ENCODE results near the gene DEFB110.

DEFB110 gene

GRCh38 chr6:50021894-50022293 is at the start of gene DEFB110:
Gene DEFB110, minus strand, starts transcription at chr6:50021994. Its CDS starts 59 bp downstream, at chr6:50021935.
- DNase-seq: no peak

DNA sequence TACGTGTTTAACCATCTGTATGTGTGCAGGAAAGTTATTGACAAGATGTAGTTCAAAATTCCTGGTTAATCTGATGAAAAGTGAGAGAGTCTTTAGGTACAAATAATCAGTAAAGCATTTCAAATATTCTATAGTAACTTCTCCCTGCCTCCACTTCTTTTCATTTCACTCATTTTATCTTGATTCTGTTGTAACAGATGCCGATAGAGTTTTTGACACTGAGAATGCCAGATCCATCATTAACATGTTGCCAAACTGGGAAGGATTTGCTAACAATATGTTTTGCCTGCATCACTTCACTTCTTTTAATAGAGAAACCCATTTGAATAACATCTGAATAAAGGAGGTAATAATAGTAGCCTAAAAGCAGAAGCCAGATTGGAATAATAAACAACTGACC is 48.3 kb upstream of the DEFB110 start:
- DNase-seq: no peak

- DNase-seq: no peak
Observed at GRCh38 chr6:50062051-50062450, 40.3 kb upstream of the DEFB110 start.

DNA sequence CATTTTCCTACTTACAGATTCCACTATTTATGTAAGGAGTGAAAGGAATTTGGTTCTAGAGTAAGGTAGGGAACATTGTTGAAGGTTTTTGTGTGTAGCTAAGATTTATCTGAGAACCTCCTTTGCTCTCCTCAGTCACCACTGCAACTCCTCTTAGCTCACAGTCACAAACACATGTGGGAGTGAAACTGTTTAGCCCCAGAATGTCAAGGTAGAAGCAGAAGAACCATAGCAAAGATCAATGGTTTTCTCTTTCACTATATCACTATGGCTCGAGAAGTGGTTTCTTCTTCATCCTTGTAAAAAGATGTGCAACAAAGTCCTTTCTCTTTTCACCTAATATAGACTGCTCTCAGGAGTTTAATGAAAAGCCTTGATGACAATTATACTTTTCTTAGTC is 34.4 kb upstream of the DEFB110 start:
- DNase-seq: no peak

- DNase-seq: no peak
Observed at GRCh38 chr6:50049829-50050228, 28.0 kb upstream of the DEFB110 start, which contains the start of gene DEFB112. Gene DEFB112, minus strand, starts transcription at chr6:50049929. Its CDS starts 60 bp downstream, at chr6:50049869.

DNA sequence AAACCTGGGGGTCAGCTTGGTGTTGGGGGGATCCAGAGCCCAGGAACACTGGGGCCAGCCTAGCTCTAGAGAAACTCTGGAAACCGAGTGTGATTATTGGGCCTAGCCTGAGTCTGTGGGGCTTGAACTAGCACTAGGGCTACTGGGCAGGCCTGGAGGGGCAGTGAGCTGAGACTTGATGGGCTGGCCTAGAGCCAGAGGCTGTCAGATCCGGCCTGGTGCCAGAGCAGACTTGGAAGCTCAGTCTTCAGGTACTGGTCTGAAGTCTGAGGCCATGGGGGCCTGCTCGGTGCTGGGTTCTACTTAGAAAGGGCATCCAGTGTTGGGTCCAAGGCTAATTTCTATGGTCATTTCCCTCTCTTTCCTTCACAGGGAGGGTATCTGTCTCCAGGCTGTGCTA is 25.2 kb upstream of the DEFB110 start:
- DNase-seq: peak; percentile 0

DNA sequence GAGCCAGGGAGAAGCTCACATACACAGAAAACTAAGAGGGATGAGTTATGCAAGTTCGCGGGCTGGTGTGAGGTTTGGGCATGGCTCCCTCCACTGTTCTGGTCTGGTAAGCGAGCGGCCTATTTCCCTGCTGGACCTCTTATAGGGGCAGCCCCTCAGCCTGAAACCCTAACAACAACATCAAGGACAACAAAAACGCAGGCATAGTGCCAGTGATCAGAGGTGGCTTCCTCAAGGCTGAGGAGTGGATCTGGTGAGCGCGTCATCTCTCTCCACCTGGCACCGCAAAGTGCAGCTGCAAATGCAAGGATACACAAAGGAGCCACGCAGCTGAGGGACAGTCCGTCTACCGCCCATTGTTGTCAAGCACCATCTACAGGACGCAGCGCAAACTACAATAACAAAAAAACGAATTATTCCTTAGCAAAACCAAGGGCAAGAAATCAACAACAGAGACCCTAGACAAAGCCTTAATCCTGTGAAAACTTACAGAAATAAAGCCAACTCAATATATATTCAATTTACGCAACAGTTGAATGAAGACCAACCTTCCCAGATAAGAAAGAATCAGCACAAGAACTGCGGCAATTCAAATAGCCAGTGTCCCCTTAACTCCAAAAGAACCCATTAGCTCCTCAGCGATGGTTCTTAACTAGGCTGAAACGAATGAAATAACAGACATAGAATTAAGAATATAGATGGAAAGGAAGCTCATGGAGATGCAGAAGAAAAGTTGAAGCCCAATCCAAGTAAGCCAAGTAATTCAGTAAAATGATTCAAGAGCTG is 9.2 kb upstream of the DEFB110 start:
- peak; percentile 49 for DNase-seq

DNA sequence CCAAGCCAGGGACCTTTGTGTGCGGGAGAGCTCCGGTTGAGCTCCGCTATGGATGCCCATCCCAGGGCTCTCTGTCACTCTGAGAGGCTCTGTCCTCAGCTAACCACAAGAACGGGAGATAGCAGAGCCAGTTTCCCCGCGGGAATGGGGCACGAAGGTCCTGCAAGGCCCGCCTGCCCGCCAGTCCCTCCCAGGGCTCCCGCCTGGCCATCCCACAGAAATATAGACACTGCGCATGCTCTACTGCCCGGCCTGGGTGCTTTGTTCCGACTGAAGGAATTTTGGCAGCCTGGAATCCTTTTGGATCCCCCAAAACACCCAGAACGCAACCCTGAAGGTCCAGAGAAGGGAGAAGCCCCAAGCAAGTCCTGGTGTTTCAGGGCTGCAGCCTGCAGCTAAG is 8.6 kb upstream of the DEFB110 start:
- no peak for DNase-seq

GRCh38 chr6:50025258-50025657 is 3.5 kb upstream of the DEFB110 start:
- DNase-seq: no peak

GRCh38 chr6:50007819-50008218 is 14.0 kb downstream of the DEFB110 start:
- no peak for DNase-seq

DNA sequence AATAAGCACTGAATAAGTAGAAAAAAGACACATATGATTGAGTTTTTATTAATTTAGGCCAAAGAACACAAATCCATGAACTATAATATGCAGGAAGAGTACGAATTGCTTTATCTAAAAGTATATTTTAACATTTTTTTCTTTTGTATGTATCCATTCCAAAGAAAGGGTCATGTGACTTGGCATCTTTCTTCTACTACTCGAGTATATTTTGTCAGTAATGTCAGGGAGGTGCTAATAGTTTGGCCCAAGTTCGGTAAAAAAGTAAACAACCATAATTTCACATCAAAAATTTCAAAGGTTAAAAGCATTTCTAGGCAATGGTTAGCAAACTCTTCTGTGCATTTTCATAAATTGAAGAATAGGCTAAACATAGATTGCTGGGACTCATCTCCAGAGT is 18.7 kb downstream of the DEFB110 start:
- no peak for DNase-seq

DNA sequence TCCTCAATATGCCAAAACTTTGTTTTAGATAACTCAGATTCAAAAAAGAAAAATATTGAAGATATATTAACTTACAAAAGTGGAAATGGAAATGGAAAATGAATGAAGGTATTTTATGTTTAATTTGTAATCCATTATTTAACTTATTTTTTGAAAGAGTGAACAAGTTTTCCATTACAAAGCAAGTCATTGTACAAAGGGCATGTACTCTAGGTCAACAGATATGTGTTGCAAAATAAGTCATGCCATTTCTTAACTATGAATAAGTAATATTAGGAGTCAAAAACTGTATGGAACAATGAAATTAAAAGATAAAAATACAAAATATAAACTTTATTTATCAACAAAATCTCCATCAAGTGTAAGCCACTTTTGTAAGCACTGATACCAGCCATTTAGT is 26.5 kb downstream of the DEFB110 start:
- no peak for DNase-seq

DNA sequence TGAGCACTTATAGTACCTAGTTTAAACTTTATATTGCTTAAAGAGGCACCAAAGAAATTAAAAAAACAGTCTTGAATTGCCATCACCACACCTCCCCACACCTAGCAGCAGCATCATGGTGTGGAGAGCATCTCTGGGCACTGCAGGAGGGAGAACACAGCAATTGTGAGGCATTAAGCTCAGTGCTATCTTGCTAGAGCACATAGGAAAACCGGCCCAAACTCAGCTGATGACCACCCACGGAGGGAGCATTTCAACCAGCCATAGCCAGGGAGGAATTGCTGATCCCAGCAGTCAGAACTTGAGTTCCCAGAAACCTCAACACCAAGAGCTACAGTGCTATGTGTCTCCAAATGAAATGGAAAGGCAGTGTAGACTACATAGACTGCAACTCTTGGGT is 32.9 kb downstream of the DEFB110 start:
- DNase-seq: no peak

GRCh38 chr6:49987749-49988148 is 34.0 kb downstream of the DEFB110 start:
- DNase-seq: no peak

DNA sequence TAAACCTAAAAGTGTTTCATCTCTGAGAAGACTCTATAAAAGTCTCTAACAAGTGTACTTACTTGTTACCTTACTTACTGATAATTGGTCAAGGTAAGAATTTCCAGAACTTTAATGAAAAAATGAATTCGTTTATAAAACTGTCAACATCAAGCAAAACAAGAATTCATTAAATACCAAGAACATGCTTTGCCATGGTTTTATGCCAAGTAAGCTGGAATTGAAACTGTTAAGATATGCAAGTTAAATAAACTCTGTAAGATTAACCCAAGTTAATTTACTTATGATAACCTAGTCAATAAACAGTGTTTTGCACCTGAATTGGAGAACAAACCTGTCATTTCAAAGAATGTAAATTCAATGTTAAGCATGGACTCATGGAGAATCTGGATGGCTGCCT is 35.2 kb downstream of the DEFB110 start:
- no peak for DNase-seq

- DNase-seq: no peak
Observed at GRCh38 chr6:49982046-49982445, 39.7 kb downstream of the DEFB110 start.

- DNase-seq: no peak
Observed at GRCh38 chr6:49980898-49981297, 40.9 kb downstream of the DEFB110 start.

GRCh38 chr6:49979584-49979983 is 42.2 kb downstream of the DEFB110 start:
- DNase-seq: no peak

GRCh38 chr6:49978332-49979226 is 43.2 kb downstream of the DEFB110 start:
- DNase-seq: no peak

- DNase-seq: no peak
Observed at GRCh38 chr6:49969605-49970004, 52.2 kb downstream of the DEFB110 start, which contains the start of gene DEFB113. Gene DEFB113, minus strand, starts transcription at chr6:49969625. Its CDS starts 0 bp downstream, at chr6:49969625.
